ENCODE results near the gene U2AF2.

GRCh38 chr19:55626350-55626749 is 28.5 kb upstream of the U2AF2 start:
- no peak for TF ChIP-seq POLR2A (IDR thresholded peaks at IDR 0.05)
- no peak for TF ChIP-seq CTCF (IDR thresholded peaks at IDR 0.05)

Measured in heart left ventricle (tissue), 13 donors.